ENCODE data around the gene TMEM242.
"Not testable (repeated sequence)": the region's sequence is repeated elsewhere in the genome, so short reads cannot be mapped to it uniquely, and the experiment has no call there.

The TMEM242 gene

GRCh38 chr6:157323255-157323965 is at the start of gene TMEM242:
Gene TMEM242, minus strand, starts transcription at chr6:157323519. Its CDS starts 20 bp downstream, at chr6:157323499.
- DNase-seq: peak; percentile 51

GRCh38 chr6:157372501-157373280 is 49.4 kb upstream of the TMEM242 start:
- no peak for DNase-seq

- DNase-seq: no peak
Observed at GRCh38 chr6:157370755-157371154, 47.4 kb upstream of the TMEM242 start.

GRCh38 chr6:157368359-157369049 is 45.2 kb upstream of the TMEM242 start:
- DNase-seq: no peak

GRCh38 chr6:157366648-157367047 is 43.3 kb upstream of the TMEM242 start:
- no peak for DNase-seq

- no peak for DNase-seq
Observed at GRCh38 chr6:157364705-157365104, 41.4 kb upstream of the TMEM242 start.

GRCh38 chr6:157361886-157362285 is 38.6 kb upstream of the TMEM242 start:
- DNase-seq: no peak

- no peak for DNase-seq
Observed at GRCh38 chr6:157358287-157358686, 35.0 kb upstream of the TMEM242 start.

GRCh38 chr6:157346373-157346772 is 23.1 kb upstream of the TMEM242 start:
- no peak for DNase-seq

GRCh38 chr6:157343732-157344131 is 20.4 kb upstream of the TMEM242 start:
- no peak for DNase-seq

GRCh38 chr6:157339432-157339831 is 16.1 kb upstream of the TMEM242 start:
- no peak for DNase-seq

- no peak for DNase-seq
Observed at GRCh38 chr6:157337751-157338150, 14.4 kb upstream of the TMEM242 start.

GRCh38 chr6:157337276-157337675 is 14.0 kb upstream of the TMEM242 start:
- DNase-seq: not testable (repeated sequence)

GRCh38 chr6:157335829-157336228 is 12.5 kb upstream of the TMEM242 start:
- no peak for DNase-seq

- DNase-seq: no peak
Observed at GRCh38 chr6:157333956-157334355, 10.6 kb upstream of the TMEM242 start.

- no peak for DNase-seq
Observed at GRCh38 chr6:157333537-157333936, 10.2 kb upstream of the TMEM242 start.

- no peak for DNase-seq
Observed at GRCh38 chr6:157332813-157333212, 9.5 kb upstream of the TMEM242 start.

- no peak for DNase-seq
Observed at GRCh38 chr6:157330831-157331230, 7.5 kb upstream of the TMEM242 start.

GRCh38 chr6:157329829-157330228 is 6.5 kb upstream of the TMEM242 start:
- DNase-seq: no peak

- no peak for DNase-seq
Observed at GRCh38 chr6:157328108-157328692, 4.9 kb upstream of the TMEM242 start.

- no peak for DNase-seq
Observed at GRCh38 chr6:157326979-157327378, 3.7 kb upstream of the TMEM242 start.

GRCh38 chr6:157325069-157325805 is 1.9 kb upstream of the TMEM242 start:
- no peak for DNase-seq

GRCh38 chr6:157323966-157324300 is 614 bp upstream of the TMEM242 start:
- peak; percentile 48 for DNase-seq
